ENCODE measurements around the gene CTU2.

- TF ChIP-seq, protein P1, sequence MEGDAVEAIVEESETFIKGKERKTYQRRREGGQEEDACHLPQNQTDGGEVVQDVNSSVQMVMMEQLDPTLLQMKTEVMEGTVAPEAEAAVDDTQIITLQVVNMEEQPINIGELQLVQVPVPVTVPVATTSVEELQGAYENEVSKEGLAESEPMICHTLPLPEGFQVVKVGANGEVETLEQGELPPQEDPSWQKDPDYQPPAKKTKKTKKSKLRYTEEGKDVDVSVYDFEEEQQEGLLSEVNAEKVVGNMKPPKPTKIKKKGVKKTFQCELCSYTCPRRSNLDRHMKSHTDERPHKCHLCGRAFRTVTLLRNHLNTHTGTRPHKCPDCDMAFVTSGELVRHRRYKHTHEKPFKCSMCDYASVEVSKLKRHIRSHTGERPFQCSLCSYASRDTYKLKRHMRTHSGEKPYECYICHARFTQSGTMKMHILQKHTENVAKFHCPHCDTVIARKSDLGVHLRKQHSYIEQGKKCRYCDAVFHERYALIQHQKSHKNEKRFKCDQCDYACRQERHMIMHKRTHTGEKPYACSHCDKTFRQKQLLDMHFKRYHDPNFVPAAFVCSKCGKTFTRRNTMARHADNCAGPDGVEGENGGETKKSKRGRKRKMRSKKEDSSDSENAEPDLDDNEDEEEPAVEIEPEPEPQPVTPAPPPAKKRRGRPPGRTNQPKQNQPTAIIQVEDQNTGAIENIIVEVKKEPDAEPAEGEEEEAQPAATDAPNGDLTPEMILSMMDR (conservative IDR thresholded peaks at IDR 0.05; ENCODE audit: low read depth, low read length) = no peak
- TF ChIP-seq POLR2A (IDR thresholded peaks at IDR 0.05; ENCODE audit: low read depth, low read length) (no peak), MXI1 (IDR thresholded peaks at IDR 0.05; ENCODE audit: borderline replicate concordance, low read depth, low read length) (no peak), FOS (IDR thresholded peaks at IDR 0.05; ENCODE audit: low read depth, low read length) (no peak)
These were observed 53.7 kb downstream of the CTU2 start for GRCh38 chr16:88759976-88760350.

Data from IMR-90 (cell line).